ENCODE data around the gene MPG.

MPG gene

DNA sequence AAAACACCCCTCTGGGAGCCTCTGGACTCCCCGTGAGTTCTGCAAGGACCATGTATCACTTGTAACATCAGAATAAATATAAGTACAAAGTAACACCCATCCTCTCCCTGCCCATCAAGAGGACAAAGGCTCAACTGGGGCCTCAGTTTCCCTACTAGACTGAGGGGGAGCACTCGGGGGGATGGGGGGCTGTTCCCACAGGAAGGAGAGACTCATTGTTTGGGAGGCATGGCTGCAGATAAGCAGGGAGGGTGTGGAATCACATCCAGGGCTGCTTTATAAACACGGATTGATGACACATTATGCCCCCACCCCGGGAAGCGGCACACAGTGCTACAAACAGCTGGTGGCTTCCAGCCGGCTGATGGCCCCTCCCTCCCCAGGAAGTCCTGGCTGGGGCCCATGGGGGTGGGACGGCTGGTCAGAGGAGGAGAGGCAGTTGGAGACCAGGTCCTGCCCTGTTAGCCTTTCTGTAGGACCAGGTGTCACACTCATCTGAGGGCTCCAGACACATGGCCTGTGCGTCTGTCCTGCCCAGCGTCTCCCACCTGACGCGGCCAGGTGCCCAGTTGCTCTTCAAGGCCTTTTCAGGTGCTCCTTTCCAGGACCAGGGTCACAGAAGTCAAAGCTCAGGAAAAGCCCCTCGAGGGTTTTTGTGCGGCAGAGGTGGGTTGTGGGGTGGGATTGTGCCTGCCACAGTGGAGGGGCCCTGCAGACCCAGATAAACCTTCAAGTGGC lies 1.3 kb upstream of the MPG start:
- DNase-seq = peak; percentile 33 to 52
- TF ChIP-seq GATA1 (IDR thresholded peaks at IDR 0.05; ENCODE audit: low read depth, low read length) (no peak), POLR2A (IDR thresholded peaks at IDR 0.05; ENCODE audit: low read length) (no peak)

DNA sequence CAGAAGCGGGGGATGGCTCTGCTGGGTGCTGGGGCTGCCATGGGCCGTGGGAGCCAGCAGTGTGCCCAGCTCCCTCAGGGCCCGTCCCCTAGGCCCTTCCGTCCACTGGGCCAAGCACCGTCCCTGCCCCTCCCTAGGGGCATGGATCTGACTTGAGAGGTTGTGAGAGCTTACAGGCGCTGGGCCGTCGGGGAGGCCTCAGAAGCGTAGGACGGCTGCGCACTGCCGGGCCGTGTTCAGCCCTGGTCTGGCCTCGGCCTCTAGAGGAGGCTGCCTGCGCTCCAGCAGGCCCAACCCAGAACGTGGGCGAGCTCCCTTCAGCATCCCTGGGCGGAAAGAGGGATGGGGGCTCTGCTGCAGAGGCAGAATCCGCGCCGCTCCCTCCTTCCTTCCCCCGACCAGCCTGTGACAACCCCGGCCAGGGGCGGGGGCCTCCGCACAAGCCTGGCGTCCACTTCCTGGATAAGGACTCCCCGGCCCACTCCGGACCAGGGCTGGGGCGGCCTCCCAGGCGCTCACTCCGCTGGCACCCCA lies 685 bp upstream of the MPG start:
- peak; percentile 63 to 68 for DNase-seq
- TF ChIP-seq GATA1 (IDR thresholded peaks at IDR 0.05; ENCODE audit: low read depth, low read length) (no peak), POLR2A (IDR thresholded peaks at IDR 0.05; ENCODE audit: low read length) (no peak)

GRCh38 chr16:78444-79150 lies 572 bp downstream of the MPG start:
- TF ChIP-seq GATA1 (IDR thresholded peaks at IDR 0.05; ENCODE audit: low read depth, low read length) = no peak
- TF ChIP-seq POLR2A (IDR thresholded peaks at IDR 0.05; ENCODE audit: low read length) = peak; percentile 57
- peak; percentile 52 to 66 for DNase-seq

DNA sequence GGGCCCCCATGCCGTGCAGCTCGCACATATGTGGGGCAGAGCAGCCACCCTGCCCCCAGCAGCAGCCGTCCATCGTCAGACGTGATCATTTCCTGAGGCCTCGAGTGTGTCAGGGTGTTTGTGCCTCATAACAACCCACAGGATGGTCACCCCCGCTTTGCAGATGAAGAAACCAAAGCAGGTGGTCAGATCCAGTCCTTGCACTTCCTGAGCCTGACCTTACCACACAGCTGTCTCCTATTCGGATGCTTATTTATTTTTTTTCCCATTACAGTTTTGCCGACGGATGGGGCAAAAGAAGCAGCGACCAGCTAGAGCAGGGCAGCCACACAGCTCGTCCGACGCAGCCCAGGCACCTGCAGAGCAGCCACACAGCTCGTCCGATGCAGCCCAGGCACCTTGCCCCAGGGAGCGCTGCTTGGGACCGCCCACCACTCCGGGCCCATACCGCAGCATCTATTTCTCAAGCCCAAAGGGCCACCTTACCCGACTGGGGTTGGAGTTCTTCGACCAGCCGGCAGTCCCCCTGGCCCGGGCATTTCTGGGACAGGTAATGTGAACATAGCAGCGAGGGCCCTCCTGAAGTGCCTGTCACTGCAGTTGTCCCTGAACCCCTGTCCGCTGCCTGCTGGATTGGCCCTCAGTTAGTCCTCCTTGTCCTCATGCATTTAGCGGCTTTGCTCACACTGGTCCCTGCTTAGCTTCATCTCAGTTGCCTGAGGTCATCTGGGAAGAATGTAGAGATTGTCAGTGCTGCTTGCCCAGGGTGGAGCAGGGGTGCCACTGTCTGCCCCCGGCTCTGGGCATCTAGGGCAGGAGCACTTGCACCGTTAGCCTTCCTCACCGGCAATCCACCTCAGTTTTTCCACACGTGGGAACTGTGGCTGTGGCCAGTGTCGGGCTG lies 1.4 kb downstream of the MPG start:
- TF ChIP-seq GATA1 (IDR thresholded peaks at IDR 0.05; ENCODE audit: low read depth, low read length) (no peak), POLR2A (IDR thresholded peaks at IDR 0.05; ENCODE audit: low read length) (no peak)
- no peak for DNase-seq

DNA sequence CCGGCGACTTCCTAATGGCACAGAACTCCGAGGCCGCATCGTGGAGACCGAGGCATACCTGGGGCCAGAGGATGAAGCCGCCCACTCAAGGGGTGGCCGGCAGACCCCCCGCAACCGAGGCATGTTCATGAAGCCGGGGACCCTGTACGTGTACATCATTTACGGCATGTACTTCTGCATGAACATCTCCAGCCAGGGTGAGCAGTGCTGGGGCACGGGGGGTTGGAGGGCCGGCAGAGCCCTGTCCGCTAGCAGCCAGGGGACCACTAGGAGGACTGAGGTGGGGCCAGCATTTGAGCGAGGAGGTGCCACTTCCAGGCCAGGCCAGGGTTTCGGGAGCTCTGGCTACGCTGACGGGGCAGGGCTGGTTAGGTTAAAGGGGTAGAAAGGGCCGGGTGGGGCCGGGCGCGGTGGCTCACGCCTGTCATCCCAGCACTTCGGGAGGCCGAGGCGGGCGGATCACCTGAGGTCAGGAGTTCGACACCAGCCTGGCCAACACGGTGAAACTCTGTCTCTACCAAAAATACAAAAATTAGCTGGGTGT lies 5.1 kb downstream of the MPG start:
- TF ChIP-seq POLR2A (IDR thresholded peaks at IDR 0.05; ENCODE audit: low read length) = no peak
- TF ChIP-seq GATA1 (IDR thresholded peaks at IDR 0.05; ENCODE audit: low read depth, low read length) = no peak
- DNase-seq = no peak

GRCh38 chr16:83781-84615 lies 6.0 kb downstream of the MPG start:
- TF ChIP-seq GATA1 (IDR thresholded peaks at IDR 0.05; ENCODE audit: low read depth, low read length) = no peak
- peak; percentile 6 for TF ChIP-seq POLR2A (IDR thresholded peaks at IDR 0.05; ENCODE audit: low read length)
- no peak for DNase-seq

DNA sequence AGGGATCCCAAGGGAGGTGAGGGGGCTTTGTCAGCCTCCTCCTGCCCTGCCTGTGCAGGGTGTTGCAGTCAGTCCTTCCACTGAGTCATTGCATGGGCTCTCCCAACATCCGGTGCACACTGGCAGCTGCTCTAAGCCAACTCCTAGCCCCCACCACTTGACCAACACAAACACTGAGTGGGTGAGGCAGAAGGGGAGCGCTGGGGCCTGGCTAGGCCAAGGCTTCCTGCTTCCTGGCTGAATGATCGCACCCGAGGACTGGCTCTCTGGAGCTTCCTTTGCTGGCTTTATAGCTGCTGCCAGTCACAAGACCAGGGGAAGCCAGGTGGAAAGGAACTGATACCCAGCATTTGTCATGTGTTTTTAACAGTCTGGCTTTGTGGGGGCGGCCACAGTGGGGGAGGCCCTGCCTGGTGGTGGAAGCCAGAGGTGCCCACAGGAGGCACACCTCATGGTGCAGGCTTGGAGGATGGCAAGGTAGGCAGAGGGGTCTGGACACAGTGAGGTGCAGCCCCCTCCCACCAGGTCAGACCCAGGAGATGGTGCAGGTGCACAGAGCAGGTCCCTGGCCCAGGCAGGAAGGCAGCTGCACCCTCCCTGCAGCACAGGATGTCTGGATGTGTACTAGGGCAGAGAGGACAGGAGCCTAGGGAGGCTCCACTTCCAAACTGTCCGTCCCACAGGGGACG lies 6.8 kb downstream of the MPG start:
- peak in 1 of 2 experiments; percentile 47 for DNase-seq
- TF ChIP-seq GATA1 (IDR thresholded peaks at IDR 0.05; ENCODE audit: low read depth, low read length) = no peak
- TF ChIP-seq POLR2A (IDR thresholded peaks at IDR 0.05; ENCODE audit: low read length) = peak; percentile 42

GRCh38 chr16:85407-85782 lies 7.4 kb downstream of the MPG start:
- TF ChIP-seq GATA1 (IDR thresholded peaks at IDR 0.05; ENCODE audit: low read depth, low read length) (no peak), POLR2A (IDR thresholded peaks at IDR 0.05; ENCODE audit: low read length) (no peak)
- no peak for DNase-seq

DNA sequence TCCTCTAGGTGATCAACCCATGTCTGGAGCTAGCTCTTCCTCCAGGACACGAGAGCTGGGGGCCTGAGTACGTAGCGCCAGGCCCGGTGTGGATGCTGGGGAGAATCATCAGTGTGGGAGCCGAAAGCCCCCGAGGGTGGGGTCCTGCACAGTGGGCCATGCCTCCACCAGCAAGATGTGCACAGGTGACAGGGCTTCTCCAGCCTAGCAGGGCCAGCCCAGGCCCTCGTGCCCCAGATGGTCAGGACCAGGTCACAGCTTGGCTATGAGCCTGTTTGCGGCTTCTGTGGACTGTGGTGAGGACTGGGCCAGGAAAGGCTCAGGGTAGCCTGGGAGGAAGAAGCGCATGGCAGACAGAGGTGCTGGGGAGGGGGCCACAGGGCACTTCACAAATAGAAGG lies 7.8 kb downstream of the MPG start:
- DNase-seq = no peak
- TF ChIP-seq POLR2A (IDR thresholded peaks at IDR 0.05; ENCODE audit: low read length) (no peak), GATA1 (IDR thresholded peaks at IDR 0.05; ENCODE audit: low read depth, low read length) (no peak)

DNA sequence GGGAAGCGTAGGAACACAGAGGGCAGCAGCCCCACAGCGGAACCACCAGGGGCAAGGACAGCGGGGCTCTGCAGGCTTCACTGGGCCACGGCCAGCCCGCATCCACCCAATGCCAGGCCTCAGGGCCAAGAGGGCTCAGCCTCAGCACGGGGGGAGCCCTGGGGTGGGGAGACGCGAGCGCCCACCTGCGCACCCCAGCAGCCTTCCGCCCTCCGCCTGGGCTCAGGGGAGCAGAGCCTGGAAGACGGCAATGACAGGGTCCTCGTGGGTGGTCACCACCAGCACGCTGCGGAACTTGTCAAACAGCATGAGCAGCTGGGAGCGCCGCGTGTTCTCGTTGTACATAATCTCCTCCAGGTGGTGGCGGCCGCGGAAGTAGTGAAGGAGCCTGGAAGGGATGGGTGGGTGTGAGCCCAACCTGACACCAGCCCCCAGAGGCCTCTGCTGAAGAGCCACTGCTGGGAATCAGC lies 8.5 kb downstream of the MPG start:
- DNase-seq = no peak
- TF ChIP-seq GATA1 (IDR thresholded peaks at IDR 0.05; ENCODE audit: low read depth, low read length) = no peak
- TF ChIP-seq POLR2A (IDR thresholded peaks at IDR 0.05; ENCODE audit: low read length) = no peak

GRCh38 chr16:88613-89012 lies 10.6 kb downstream of the MPG start:
- TF ChIP-seq POLR2A (IDR thresholded peaks at IDR 0.05; ENCODE audit: low read length) (no peak), GATA1 (IDR thresholded peaks at IDR 0.05; ENCODE audit: low read depth, low read length) (no peak)
- DNase-seq = no peak

Measured in erythroblast (primary cell).